22Rv1 (cell line): ENCODE measurements around the gene ASCL5.

Experiments
- H3K27ac ChIP-seq: fragments of 450-650 bp; 2 replicates; pipeline ENCODE4 v1.5.1; 2017
- CTCF ChIP-seq: fragments of 450-650 bp; IDR thresholded peaks from 2 replicates; pipeline ENCODE4 v1.5.1; 2017; ENCODE audit warnings: mild to moderate bottlenecking
- ZFX ChIP-seq: fragments of 450-650 bp; IDR thresholded peaks from 2 replicates; pipeline ENCODE4 v1.6.1; 2017; ENCODE audit warnings: antibody characterized with exemption, borderline replicate concordance

The ASCL5 gene

DNA sequence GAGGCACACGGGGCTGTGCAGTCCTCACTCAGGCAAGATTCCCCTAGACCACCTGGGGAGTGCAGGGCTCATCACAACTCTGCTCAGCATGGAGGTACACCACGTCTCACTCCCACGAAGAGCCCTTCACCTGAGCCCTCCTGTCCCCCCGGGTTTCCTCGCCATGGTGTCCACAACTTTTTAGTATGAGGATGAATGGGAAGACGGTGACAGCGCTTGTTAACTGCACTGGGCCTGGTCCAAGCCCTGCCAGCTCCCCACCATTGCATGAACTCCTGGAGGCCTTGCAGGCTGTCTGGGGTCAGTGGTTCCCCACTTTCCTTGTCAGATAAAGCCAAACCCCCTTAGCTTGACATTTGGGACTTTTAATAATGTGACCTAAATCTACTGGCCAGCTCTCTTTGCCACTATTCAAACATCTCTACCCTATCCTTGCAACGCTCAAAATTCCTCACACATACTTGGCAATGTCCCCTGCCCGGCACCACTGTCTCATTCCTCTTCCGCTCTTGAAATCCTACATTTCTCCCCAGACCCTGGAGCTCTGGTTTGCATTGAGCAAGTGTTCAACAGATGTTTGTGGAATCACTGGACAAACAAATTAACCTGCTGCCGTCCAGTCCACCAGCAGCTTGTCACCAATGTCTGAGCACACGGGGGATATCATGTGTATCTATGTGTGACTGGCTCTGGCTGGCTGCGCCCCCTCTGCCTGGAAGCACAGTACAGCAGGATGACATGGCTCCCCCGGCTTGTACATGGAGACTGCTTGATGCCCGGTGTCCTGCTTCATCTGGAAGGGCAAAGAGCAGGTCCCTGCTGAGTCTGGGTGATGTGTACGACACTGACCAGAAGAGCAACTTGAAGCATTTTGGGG, 16.1 kb upstream of the ASCL5 start:
- TF ChIP-seq ZFX (no peak), CTCF (no peak)
- H3K27ac ChIP-seq, result no peak overlapping the region

DNA sequence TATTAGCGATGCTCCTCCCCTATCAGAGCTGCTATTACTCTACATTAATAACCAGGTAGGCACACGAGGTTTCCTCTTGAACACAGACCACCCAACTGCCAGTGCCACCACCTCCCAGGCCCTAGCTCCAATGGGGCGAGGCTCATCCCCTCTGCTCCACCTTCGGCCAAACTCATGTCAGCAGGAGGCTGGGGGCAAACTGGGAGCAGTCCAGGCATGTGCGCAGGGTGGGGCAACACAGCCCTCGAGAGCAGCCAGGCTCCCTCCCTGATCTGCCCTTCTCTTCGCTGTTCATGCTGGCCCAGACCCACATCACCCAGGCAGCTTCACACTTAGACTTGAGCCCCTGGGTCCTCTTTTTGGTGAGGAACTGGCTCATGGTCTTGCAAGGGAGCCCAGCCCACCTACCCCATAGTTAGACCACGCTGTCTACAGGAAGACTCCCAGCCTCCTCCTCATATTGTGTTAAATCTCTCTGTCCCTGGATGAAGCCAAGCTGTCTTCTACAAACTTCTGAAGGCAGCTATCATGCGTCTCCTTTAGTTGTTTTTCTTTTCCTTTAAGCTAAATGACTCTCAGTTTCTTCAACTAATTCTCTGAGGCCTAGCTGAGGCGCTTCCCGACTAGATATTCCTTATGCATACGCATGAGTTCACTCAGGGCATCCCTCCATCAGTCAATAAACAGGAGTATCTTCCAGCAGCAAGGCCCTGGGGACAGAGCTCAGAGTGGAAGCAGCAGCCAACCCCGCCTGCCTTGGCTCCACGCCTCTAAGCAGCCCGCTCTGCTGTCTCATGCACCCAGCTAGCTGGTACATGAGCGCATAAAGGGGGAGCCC, 15.2 kb upstream of the ASCL5 start:
- H3K27ac ChIP-seq, result no peak overlapping the region
- TF ChIP-seq ZFX (no peak), CTCF (no peak)

DNA sequence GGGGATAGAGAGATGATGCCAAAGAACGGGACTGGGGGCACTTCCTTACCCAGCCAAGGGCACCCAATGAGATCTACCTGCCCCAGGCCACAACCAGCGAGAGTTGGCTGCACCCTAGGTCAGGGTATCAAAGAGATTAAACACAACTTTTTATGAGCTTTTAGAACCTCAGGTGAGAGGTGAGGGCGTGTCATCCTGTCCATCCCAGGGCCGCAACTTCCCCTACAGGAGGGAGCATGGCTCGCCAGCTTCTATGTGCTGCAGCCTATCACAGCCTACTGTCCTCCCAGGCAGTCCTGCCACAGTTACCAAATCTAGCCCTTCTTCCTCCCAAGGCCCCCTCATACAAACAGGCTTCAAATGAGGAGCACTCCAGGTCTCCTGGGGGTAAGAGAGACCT, 14.4 kb upstream of the ASCL5 start:
- TF ChIP-seq CTCF (no peak), ZFX (no peak)
- H3K27ac ChIP-seq, result no peak overlapping the region

- H3K27ac ChIP-seq, result no peak overlapping the region
- TF ChIP-seq CTCF, result no peak
- TF ChIP-seq ZFX, result no peak
Observed at GRCh38 chr1:201140941-201141260, 13.9 kb upstream of the ASCL5 start.

GRCh38 chr1:201140235-201140940, 13.4 kb upstream of the ASCL5 start:
- no peak overlapping the region for H3K27ac ChIP-seq
- TF ChIP-seq CTCF, result no peak
- no peak for TF ChIP-seq ZFX

- H3K27ac ChIP-seq, result no peak overlapping the region
- TF ChIP-seq CTCF, result no peak
- TF ChIP-seq ZFX, result no peak
Observed at GRCh38 chr1:201139756-201140155, 12.8 kb upstream of the ASCL5 start.

DNA sequence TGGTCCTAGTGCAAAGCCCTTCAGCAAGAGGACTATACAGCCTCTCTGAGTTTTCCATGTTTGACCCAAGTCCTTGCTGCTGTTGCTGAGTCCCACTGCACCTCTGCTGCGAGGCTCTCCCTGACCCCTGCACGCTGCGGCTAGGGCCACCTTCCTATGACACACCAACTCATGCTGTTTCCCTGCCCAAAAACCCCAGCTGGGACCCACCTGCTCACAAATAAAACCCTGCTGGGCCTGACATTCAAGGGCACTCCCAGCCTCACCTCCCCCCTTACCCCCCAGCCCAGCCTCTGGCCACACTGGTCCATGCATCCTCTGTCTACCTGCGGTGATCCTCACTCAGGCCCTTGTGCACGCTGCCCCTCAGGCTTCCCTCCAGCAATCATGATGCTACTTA, 12.3 kb upstream of the ASCL5 start:
- H3K27ac ChIP-seq, result no peak overlapping the region
- TF ChIP-seq ZFX (no peak), CTCF (no peak)
